Measurements from ENCODE around the gene ARFGAP3. TPM values are rescaled to one million over a fixed set of nuclear protein-coding genes. Genes with fewer than 3 reads are reported as not detected.
"Not testable (repeated sequence)": the region's sequence is repeated elsewhere in the genome, so short reads cannot be mapped to it uniquely, and the experiment has no call there.

ARFGAP3 gene
- total RNA-seq, 1 donor from 2014 or later = 74.2 TPM

- DNase-seq = no peak
Observed at GRCh38 chr22:42764895-42765363, 92.1 kb downstream of the ARFGAP3 start.

- DNase-seq = no peak
Observed at GRCh38 chr22:42763965-42764480, 93.0 kb downstream of the ARFGAP3 start.

DNA sequence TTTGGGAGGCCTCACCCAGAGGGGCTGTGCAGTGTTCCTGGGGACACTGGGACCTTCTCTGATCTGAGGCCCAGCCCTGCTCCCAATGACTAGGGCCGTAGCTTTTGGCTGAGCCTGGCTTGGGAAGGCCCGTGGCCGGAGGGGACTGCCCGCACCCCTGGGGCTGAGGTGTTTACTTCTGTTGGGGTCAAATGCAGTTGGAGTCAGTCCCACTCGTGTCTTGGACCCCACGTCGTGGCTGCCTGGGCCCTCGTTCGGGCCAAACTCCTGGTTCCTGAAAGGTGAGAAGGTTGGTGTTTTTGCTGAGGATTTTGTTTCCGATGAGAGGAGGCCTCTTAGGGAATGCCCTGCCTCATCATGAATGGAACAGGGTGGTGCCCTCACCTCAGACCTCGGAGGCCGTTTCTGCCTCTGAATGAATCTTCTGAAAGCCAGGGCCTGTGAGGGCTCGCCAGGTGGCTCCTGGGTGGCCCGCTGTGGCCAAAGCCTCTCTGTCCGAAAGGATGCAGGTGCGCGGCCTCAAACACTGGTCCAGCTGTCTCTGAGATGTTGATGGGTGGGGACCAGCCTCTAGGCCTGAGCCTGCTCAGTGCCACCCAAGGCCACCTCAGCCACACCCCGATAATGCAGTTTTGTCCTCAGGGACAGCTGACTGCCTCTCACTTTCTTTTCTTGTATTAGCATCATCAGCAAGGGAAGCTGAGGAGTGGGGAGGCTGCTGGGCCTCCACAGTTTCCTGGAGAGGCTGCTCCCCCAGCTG lies 96.1 kb downstream of the ARFGAP3 start:
- DNase-seq = no peak

DNA sequence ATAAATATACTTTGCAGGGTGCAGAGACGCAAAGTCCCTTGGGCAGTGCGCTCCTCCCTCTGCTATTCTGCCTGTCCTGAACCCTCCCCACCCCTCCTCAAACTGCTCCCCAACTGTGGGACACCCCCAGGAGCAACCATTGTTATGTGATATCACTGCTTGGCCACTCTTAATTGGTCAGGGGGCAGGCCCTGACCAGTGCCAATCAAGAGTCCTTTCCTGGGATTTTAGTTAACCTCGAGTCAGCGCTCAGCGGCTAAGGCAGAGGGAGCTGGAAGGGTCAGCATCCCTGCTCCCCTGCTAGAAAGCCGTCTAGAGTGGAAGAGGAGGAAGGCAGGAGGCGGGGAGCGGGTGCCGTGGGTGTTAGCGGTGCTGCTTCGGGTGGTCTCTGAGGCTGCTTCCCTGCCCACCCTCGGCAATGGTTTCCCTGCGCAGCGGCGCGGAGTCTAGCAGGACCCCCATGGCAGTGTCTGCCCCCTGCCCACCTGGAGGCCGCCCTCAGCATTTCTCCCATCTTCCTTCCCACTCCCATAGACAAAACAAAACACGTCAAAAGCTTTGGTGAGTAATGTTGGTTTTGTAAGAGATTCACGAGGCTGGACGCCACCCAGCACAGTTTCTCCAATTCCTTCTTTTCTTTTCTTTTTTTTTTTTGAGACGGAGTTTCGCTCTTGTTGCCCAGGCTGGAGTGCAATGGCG lies 98.0 kb downstream of the ARFGAP3 start:
- DNase-seq = no peak

- DNase-seq = peak; percentile 78
Observed at GRCh38 chr22:42755553-42755952, 101.5 kb downstream of the ARFGAP3 start.

DNA sequence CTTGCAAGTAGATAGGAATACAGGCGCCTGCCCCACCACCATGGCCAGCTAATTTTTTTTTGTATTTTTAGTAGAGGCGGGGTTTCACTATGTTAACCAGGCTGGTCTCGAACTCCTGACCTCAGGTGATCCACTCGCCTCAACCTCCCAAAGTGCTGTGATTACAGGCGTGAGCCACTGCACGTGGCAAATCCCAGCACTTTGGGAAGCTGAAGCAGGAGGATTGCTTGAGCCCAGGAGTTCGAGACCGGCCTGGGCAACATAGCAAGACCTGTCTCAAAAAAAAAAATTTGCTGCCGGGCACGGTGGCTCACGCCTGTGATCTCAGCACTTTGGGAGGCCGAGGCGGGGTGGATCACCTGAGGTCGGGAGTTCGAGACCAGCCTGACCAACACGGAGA lies 102.0 kb downstream of the ARFGAP3 start:
- DNase-seq = not testable (repeated sequence)

GRCh38 chr22:42754658-42755057 lies 102.4 kb downstream of the ARFGAP3 start:
- DNase-seq = no peak

DNA sequence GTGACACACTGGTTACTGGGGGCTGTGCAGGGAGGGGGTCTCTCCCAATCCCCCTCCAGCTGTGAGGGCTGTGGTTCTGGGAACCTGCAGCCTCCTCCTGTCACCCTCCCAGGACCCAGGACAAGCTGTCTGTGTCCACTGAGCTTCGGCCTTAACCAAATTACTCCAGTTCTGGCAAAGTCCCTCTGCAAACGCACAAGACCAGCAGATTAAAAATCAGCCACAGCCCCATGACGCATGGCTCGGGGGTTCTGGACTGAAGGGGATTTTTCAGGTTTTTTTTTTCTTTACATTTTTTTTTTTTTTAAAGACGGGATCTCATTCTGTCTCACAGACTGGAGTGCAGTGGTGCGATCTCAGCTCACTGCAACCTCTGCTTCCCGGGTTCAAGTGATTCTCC lies 104.2 kb downstream of the ARFGAP3 start:
- DNase-seq = no peak

DNA sequence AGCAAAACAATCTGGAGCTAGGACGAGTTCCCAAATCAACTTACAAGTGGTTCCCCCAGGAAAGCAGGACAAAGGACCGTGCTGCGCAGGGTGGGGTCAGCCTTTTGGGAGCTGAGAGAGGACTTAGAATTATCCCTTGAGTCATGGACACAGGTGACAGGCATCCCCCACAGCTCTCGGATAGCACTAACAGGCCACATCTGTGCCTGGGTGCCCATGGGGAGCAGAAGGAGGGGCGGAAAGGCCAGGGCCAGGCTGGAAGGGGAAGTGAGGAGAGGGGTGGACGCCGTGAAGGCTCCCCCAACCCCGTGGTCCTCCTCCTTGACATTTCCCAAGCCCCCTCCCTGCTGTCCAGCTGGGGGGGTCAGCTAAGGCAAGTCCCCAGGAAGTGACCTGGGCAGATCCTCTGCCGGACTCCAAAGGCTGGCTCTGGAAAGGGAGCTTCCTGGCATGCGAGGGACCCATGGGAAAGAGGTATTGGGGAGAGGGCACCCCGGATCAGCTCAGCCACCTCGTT lies 104.8 kb downstream of the ARFGAP3 start:
- no peak for DNase-seq

GRCh38 chr22:42750421-42750820 lies 106.7 kb downstream of the ARFGAP3 start:
- not testable (repeated sequence) for DNase-seq

DNA sequence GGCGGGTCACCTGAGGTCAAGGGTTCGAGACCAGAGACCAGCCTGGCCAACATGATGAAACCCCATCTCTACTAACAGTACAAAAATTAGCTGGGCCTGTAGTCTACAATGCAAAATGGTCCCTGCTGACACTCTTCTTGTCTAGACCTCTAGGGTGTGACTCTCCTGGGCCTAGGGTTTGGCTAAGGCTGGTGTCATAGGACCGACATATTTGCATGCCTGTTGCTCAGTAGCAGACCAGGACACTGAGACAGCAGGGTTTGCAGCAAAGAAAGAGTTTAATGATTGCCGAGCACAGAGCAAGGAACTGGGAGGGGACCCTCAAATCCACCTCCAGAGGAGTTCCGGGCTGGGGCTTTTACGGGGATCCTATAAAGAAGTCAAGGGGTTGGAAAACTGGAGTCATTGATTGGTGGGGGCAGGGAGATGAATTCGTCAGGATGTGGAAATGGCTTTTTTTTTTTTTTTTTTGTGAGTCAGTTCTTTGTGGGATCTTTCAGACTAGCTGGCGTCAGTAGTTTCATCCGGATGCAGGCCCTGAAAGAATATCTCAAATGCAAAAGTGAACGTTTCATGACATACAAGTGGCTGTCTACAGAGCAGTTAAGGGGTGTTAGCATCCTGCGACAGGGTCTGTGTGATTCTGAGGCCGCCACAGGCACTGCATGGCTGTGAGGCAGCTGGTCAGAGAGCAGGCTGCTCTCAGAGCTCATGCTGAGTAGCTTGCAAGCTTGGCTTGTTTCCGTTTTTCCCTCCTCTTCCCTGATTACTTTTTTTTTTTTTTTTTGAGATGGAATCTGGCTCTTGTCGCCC lies 109.2 kb downstream of the ARFGAP3 start:
- peak; percentile 73 for DNase-seq

Other genes with a start within 250 kb of the ARFGAP3 start
- 27.9 and 43.3 TPM in 2 replicates for gene POLDIP3, start 242.4 kb downstream of the ARFGAP3 start, total RNA-seq
- 0.47 TPM in 1 of 2 replicates, not detected in the other for gene ATP5MGL, start 216.7 kb downstream of the ARFGAP3 start, total RNA-seq
- gene CYB5R3, start 207.9 kb downstream of the ARFGAP3 start, total RNA-seq = 139 and 192 TPM in 2 replicates
- 52.5 and 60.2 TPM in 2 replicates for gene A4GALT, start 136.4 kb downstream of the ARFGAP3 start, total RNA-seq
- gene PACSIN2, start 157.9 kb upstream of the ARFGAP3 start, total RNA-seq = 68.9 and 93.6 TPM in 2 replicates
- gene TTLL1, start 232.1 kb upstream of the ARFGAP3 start, total RNA-seq = 9.9 and 11.1 TPM in 2 replicates

Data from dermis blood vessel endothelial cell (primary cell).